DMS114 treated with DMSO at 0.1 percent for 48 hours (cell line): ENCODE measurements around the gene PGA4.

ENCODE experiments used
- DNase-seq: peaks from one replicate; lab custom pipeline; 2025; ENCODE audit not compliant: unreplicated experiment; lab: John Stamatoyannopoulos, UW

The PGA4 gene

GRCh38 chr11:61277186-61278000 is 55.2 kb downstream of the PGA4 start:
- DNase-seq, result no peak

- DNase-seq, result no peak
Observed at GRCh38 chr11:61278001-61278470, 55.9 kb downstream of the PGA4 start.

GRCh38 chr11:61279934-61280659 is 58.0 kb downstream of the PGA4 start:
- no peak for DNase-seq

GRCh38 chr11:61280883-61281580 is 58.9 kb downstream of the PGA4 start:
- no peak for DNase-seq
